ENCODE results near the gene ZNF28.
"Not testable (repeated sequence)": the region's sequence is repeated elsewhere in the genome, so short reads cannot be mapped to it uniquely, and the experiment has no call there.

DNA sequence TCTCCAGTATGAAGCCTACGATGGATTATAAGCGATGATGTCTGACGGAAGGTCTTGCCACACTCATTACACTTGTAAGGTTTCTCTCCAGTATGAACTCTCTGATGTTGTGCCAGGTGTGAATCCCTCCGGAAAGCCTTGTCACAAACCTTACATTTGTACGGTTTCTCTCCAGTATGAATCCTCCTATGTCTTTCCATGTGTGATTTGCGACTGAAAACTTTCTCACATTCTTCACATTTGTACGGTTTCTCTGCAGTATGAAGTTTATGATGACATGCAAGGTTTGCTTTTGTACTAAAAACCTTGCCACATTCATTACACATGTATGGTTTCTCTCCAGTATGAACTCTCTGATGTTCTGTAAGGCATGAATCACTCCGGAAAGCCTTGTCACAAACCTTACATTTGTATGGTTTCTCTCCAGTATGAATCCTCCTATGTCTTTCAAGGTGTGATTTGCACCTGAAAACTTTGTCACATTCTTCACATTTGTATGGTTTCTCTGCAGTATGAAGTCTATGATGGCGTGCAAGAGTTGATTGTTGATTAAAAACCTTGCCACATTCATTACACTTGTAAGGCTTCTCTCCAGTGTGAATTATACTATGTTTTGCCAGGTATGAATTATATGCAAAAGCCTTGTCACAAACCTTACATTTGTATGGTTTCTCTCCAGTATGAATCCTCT lies 21.3 kb downstream of the ZNF28 start:
- TF ChIP-seq MXI1 (IDR thresholded peaks at IDR 0.05; ENCODE audit: low read depth, low read length); RXRA (IDR thresholded peaks at IDR 0.05; ENCODE audit: borderline replicate concordance, low read depth); FOSL2 (IDR thresholded peaks at IDR 0.05; ENCODE audit: borderline replicate concordance, low read depth); USF2 (IDR thresholded peaks at IDR 0.05; ENCODE audit: borderline replicate concordance, low read depth, low read length); REST (IDR thresholded peaks at IDR 0.05; ENCODE audit: low read depth, low read length); GABPA (IDR thresholded peaks at IDR 0.05; ENCODE audit: low read depth): not testable (repeated sequence)

Measured in SK-N-SH (cell line).